Lower leg skin (tissue), 3 donors: ENCODE results near the gene CNIH1.

Experiments used
- POLR2A ChIP-seq, 2 donors: fragments of 450-650 bp; IDR thresholded peaks; one replicate each; pipeline ENCODE4 v1.6.1; 2016 to 2017; ENCODE audit warnings: antibody characterized with exemption in 2 of 2, mild to moderate bottlenecking in 1 of 2, moderate library complexity in 1 of 2
- TF ChIP-seq, protein P1 (sequence below), 3 donors: fragments of 450-650 bp; IDR thresholded peaks; one replicate each; pipeline ENCODE4 v1.5.1; 2016; ENCODE audit warnings: antibody characterized with exemption in 3 of 3, mild to moderate bottlenecking in 3 of 3, moderate library complexity in 2 of 3

GRCh38 chr14:54457609-54457996 lies 16.4 kb upstream of the CNIH1 start:
- TF ChIP-seq, protein P1, sequence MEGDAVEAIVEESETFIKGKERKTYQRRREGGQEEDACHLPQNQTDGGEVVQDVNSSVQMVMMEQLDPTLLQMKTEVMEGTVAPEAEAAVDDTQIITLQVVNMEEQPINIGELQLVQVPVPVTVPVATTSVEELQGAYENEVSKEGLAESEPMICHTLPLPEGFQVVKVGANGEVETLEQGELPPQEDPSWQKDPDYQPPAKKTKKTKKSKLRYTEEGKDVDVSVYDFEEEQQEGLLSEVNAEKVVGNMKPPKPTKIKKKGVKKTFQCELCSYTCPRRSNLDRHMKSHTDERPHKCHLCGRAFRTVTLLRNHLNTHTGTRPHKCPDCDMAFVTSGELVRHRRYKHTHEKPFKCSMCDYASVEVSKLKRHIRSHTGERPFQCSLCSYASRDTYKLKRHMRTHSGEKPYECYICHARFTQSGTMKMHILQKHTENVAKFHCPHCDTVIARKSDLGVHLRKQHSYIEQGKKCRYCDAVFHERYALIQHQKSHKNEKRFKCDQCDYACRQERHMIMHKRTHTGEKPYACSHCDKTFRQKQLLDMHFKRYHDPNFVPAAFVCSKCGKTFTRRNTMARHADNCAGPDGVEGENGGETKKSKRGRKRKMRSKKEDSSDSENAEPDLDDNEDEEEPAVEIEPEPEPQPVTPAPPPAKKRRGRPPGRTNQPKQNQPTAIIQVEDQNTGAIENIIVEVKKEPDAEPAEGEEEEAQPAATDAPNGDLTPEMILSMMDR (IDR thresholded peaks at IDR 0.05) = no peak
- no peak for TF ChIP-seq POLR2A (IDR thresholded peaks at IDR 0.05)
